GM19467 (cell line): ENCODE data around the gene CYB561.

ENCODE experiments used
- ATAC-seq: cut with Tn5 transposase; IDR thresholded peaks from one replicate; pipeline ENCODE4 v1.9.1; 2021; ENCODE audit warnings: mild to moderate bottlenecking, moderate library complexity; ENCODE audit not compliant: unreplicated experiment

The CYB561 gene

DNA sequence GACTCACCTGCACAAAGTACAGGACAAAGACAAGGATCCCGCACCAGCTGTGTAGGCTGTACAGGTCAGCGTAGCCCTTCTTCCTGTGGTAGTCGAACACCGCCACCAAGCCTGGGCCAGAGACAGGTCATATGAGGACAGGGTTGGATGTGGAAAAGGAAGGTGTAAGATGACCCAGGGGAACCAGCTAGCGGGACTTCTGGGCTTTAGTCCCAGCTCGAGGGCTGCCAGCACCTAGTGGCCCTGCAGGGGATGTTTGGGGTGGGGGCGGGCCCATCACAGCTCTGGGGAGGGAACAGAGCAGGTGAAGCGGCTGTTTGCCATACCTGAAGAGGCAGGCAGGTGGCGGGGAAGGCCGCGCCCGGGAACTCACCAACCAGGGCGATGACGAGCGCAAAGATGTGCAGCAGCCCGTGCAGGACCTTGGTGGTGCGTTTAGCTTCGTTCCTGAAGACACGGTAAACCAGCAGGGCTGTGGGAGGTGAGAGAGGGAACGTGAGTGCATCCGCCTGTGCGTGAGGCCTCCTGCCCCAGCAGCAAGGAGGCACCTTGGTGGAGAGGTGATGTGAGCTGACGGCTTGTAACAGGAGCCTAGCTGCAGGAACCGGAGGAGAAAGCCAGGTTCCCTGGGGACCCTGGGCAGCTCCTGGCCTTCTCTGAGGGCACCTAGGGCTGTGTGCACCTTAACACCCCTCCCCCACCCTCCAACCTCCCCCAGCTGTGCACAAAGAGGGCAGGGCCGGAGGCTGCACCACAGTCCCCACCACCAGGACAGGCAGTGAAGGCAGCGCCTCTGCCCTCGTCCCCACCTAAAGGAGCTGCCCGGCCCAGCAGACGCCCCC lies 10.2 kb downstream of the CYB561 start:
- ATAC-seq: no peak

DNA sequence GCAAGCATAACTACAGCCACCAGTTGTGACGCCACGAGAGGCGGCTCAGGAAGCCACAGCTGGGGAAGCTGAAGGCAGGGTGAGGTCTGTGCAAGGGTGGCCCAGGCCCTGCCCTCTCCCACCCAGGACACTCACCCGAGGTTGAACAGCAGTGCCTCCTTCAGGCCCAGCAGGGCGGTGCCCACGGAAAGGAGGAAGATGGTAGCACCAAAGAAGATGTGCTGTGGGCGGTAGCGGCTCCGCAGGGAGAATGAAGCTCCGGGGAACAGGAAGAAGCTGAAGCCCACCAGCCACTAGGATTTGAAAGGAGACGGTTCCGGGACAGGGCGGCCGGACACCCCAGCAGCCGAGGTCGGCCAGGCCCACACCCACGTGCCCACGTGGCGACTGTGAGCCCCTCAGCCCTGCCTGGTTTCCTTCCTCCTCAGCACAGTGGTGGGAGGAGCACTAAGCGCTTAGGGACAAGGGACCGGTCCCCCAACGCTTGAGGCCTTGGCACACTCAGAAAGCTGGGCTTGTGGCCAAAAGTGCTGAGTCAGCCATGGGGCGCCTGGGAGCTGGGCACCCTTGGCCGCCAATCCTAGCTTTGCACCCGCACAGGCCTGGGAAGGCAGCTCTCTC lies 11.0 kb downstream of the CYB561 start:
- ATAC-seq: no peak

DNA sequence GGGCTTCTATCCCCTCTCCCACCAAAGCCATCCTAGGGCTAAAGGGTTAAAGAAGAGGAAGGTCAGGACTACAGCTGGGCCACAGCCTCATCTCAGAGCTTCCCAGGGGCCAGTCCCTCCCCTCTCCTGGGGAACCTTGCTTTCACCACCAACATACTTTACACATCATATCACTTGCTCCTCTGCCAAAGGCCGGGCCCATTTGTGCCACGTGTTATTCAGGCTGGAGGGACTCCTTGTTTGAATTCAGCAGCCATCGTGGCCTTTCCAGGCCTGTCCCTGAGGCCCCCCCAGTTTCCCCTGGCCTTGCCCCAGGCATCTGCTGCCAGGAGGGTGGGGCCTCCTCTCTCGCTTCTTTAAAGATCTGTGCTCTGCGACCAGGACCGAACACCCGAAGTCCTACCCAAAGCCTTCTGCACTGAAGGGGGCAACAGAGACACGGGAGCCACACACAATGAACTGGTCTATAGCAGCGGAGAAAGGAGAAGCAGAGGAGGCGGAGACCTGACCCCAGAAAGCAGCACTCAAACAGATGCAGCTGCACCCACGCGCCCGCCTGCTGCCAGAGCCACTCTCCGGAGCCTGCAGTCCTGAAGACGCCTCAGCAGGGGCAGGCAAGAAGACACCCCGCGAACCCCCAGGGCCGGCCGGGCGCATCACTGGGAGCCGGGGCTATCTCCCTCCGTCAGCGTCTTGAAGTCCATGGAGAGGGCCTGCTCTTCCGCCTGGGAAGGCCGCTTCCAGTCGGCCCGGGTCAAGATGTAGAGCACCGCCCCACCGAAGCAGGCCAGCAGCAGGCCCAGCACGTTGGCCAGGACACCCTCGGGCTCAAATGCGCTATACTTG lies 12.1 kb downstream of the CYB561 start:
- no peak for ATAC-seq

DNA sequence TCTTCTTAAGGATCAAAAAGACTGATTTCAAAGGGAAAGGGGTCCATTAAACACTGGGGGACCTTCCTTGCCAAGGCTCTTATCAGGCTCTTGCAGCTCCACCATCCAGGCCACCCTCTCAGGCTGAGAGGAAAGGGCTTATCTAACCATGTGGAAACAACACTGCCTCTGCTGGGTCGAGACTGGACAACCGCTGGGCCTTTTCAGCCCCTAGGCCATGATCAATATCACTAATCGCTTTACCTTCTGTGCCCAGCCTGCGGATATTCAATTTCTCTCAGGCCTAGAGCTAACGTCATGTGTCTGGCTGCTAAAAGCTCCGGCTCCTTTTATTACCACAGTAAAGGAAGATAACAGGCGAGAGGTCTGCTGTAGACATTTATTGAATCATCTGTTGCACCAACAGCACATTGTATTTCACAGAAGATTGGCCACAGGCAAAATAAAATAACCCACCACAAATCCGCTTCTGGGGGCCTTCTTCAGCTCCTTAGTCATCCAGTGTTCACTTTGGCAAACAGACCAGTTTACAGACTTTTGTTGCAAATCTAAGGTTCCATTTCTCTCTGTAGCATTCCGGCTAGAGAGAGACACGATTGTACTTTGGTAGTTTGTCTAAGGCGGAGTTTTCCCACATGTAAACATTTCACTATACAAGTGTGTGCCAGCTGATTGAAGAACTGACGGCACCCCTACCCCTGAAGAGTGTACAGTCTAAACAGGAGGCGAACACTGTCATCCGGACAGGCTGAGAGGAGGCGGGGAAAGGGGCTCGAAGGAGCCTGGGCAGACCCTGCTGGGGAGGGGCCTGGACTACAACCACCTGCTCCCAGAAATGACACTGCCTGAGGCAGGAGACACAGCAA lies 13.9 kb downstream of the CYB561 start:
- ATAC-seq: no peak

DNA sequence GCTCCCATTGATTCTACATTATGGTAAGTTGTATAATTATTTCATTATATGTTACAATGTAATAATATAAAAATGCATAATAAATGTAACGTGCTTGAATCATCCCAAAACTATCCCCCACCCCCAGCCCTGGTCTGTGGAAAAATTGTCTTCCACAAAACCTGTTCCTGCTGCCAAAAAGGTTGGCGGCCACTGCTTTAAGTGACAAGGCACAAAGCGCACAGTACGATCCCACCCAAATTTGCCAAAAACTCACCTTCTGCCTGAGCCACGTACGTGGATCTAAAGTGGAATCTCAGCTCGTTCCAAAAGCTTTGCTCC lies 14.5 kb downstream of the CYB561 start:
- ATAC-seq: no peak

DNA sequence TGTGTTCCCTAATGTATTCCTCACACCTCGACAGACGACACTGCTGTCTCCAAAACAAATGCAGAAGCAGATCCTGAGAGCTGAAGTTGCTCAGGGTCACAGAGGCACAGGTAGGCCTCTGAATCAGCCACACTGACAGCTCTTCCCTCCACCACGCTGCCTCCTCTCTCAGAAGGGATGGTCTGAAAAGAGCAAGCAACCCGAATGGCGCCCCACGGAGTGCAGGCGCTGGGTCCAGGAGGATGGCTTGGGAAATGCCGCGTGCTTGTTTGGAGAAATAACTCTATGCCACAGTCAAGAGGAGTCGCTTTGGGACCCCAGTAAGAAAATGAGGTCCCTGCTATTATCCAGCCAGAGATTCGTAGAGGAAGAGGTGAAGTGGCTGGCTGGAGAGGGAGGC lies 15.9 kb downstream of the CYB561 start:
- ATAC-seq: no peak

DNA sequence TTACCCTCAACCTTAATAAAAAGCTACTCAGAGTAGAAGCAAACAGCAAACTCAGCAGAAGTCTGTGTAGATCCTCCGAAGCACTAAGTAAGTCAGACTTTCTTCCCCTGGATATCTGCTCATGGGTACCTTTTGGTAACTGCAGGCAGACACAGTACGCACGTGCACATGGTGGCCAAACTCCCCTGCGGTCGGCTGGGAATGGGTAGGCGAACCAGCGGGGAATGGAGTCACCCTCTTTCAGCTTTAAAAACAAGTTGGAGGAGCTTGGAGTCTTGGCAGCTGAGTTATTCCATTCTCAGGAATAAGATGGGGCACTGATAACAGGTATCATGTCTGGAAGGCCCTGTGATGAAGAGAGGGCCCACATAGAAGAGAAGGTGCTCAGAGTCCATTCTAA lies 16.3 kb downstream of the CYB561 start:
- no peak for ATAC-seq

DNA sequence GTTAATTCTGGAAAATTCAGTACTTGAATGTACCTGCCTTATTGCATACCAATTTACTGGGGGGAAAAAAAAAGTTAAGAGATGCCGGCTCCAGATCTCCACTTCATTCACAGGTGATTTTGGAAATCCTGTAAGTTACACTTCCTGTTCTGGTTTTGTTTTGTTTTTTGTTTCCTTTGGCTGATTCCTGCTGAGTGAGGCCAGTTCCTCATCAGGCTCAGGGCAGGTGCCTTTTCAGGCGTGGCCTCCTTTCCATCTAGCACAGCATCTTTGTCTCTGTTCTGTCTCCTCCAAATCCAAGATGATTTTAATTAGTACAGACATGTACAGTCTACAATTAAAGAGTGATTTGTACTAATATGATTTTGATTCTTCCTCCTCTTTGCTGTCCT lies 19.2 kb downstream of the CYB561 start:
- ATAC-seq: no peak

DNA sequence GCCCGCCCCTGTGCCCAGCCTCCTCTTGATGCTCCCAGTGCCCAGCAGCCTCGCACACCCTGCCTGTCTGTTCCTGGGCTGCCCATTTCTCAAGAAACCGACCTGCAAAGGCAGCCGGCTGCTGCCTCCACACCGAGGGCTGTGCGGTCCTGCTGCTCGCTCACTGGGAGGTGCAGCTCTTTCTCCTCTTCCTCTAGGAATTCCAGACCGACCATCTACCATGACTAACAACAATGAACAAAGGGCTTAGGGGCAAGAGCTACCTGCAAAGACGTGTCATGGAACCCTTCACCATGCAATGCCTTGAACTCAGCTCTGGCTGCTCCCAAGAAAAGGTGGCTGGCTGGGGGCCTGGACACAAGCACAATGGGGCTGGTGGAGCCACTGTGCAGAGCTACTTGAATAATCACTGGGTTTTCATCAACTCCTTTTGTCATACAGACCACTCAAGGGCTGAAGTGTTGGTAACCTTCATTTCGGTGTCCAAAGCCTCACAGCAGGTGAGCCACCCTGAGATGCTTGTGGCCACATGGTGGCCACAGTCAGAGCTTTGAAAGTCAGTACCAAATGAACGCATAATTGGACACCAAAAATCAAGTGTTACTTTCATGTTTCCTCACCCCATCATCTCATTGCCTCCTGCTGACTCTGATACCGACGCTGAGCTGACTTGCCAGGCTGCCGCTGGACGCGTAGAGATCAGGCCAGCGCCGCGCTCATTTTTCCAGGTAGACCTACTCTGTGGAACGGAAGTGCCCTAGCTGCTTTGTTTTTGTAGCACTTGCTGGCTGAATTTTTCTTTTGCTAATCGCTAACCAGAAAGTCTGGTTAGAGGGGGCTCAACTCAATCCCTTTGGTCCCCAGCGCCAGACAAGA lies 19.8 kb downstream of the CYB561 start:
- no peak for ATAC-seq

DNA sequence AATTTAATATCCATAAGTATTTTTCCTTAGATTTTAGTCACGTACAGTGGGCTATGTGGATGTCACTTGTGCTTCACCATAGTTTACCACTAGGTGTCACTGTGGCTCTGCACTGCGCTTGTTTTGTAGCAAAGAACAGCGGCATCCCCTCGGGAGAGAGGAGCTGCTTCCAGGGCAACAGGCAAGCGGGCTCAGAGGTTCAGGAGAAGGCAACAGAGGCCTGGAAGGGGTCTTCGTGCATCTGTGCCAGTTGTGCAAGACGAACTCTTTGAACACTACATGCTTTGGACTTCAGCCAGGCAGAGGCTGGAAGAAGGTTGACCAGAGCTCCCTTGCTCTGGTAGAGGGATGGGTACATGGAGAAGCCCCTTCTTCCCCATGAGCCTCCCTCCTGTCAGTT lies 20.6 kb downstream of the CYB561 start:
- peak; percentile 63 for ATAC-seq

DNA sequence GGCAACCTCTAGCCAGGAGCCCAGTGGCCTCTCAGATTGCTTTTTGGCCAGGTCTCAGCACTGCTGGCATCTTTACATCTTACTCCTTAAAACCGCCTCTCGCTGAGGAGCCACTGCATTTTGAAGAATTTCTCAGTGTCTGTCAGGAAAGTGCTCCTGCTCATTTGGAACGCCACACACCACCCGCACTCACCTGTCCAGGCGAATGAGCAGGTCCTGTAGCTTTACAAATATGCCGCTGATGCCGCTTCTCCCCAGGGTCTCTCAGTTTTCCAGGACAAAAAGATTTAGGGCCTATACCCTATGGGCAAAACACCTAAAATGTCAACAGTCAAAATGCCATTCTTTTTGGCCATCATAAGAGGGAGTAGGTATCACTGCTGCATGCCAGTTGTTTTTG lies 22.1 kb downstream of the CYB561 start:
- ATAC-seq: no peak

DNA sequence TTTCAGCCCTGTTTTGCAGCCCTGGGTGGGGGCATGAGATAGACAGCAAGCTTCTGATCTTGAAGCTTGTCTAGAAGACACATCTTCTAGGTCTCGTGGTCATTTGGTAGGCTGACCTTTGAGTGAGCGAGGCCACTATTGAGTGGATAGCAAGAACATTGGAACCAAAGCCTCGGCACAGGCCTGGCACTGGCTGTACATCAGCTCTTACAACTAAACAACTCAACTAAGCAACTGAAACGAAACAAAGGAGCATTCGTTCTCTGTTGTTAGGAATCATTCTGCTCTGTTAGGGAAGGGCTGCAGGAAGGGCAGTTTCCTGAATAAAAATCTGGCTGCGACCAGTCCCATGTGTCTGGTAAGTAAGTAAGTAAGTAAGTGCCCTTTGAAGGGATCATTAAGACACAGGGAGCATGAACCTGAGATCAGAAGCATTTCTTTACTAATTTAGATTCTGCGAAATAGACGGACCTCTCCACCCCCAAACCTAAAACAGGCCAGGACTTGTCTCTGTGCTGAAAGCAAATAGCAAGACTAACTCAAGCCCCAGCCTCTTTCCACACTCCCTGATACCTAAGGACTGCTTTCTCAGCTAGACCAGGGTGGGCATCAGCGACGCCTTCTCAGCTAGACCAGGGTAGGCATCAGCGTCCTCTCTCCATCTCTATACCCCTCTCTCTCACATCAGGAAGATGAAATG lies 22.7 kb downstream of the CYB561 start:
- ATAC-seq: no peak

DNA sequence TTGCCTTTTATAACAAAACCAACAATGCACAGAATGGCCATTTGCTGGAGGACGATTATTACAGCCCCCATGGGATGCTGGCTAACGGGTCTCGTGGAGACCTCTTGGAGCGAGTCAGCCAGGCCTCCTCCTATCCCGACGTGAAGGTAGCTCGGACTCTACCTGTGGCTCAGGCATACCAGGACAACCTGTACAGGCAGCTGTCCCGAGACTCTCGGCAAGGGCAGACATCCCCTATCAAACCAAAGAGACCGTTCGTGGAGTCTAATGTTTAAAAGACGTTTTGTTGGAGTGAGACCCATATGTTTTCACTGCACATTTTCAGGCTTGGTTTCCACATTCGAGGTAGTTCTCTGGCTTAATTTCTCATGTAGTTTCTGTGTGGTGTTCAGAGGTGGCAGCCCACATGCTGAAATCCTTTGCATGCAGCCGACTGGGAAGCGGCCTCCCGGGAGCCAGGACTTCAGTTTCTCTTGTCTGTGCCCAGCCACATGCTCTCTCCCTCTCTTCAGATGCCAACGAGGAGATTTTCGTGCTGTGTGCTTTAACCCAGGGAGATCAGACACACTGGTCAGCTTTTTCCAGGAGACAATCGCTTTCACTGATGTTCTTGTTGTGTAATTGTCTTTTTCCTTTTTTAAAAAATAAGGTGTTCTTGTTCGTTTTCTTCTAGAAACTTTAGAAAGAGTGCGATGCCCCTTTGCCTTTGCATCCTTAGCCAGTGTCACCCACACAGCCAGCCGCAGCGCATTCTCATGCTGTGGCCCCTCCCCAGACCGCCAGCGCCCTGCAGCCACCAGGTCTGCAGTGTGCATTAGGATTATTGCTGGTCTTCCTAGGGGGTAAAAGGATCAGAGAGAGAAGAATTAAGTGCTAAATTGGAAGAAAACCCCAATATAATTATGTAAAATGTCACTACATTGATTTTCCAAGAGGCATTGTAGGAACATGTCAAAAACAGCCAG lies 24.1 kb downstream of the CYB561 start:
- ATAC-seq: no peak

DNA sequence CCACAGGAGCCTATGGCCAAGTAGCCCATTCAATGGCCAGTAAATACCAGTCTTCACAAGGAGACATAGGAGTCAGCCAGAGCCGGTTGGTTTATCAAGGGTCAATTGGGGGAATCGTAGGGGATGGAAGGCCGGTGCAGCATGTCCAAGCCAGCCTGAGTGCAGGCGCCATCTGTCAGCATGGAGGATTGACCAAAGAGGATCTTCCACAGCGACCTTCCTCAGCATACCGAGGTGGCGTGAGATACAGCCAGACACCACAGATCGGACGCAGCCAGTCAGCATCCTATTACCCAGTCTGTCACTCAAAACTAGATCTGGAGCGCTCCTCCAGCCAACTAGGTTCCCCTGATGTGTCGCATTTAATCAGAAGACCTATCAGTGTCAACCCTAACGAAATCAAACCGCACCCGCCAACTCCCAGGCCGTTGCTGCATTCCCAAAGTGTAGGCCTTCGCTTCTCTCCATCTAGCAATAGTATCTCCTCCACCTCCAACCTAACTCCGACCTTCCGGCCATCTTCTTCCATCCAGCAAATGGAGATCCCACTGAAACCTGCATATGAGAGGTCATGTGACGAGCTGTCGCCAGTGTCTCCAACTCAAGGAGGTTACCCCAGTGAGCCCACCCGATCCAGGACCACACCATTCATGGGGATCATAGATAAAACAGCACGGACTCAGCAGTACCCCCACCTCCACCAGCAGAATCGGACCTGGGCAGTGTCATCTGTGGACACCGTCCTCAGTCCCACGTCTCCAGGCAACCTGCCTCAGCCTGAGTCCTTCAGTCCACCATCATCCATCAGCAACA lies 25.0 kb downstream of the CYB561 start:
- ATAC-seq: no peak

DNA sequence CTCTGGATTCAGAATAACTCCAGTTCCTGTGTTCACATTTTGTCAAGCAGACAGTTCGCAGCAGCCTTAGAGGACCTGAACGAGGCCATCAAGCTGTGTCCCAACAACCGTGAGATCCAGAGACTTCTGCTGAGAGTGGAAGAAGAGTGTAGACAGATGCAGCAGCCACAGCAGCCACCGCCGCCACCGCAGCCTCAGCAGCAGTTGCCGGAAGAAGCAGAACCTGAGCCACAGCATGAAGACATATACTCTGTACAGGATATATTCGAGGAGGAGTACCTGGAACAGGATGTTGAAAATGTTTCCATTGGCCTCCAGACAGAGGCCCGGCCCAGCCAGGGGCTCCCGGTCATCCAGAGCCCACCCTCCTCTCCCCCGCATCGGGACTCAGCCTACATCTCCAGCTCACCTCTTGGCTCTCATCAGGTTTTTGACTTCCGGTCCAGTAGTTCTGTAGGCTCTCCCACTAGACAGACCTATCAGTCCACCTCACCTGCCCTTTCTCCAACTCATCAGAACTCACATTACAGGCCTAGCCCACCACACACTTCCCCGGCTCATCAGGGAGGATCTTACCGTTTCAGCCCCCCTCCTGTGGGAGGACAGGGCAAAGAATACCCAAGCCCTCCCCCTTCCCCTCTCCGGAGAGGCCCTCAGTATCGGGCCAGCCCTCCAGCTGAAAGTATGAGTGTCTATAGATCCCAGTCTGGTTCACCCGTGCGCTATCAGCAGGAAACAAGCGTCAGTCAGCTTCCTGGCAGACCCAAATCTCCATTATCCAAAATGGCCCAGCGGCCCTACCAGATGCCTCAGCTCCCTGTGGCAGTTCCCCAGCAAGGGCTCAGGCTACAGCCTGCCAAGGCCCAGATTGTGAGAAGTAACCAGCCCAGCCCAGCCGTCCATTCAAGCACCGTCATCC lies 25.9 kb downstream of the CYB561 start:
- no peak for ATAC-seq

DNA sequence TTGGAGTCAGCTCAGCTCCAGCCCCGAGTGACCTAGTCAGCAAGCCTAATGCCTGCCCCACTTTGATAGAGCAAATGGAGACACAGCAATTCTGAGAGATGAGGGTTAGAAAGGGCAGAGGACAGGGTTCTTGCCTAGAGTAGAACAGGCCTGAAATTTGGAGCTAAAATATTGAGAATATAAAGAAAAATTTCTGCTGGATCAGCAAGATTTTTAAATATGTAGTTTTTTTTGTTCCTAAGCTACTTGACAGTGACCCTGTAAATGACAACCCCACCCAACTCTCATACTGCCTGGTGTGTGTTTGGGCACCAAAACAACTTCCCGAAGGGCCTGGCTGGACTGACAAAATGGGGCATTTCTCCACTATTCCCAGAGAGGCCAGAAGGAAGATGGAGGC lies 26.7 kb downstream of the CYB561 start:
- ATAC-seq: no peak
